ENCODE results near the gene CHP2.
"Not testable (repeated sequence)": the region's sequence is repeated elsewhere in the genome, so short reads cannot be mapped to it uniquely, and the experiment has no call there.

Gene CHP2

DNA sequence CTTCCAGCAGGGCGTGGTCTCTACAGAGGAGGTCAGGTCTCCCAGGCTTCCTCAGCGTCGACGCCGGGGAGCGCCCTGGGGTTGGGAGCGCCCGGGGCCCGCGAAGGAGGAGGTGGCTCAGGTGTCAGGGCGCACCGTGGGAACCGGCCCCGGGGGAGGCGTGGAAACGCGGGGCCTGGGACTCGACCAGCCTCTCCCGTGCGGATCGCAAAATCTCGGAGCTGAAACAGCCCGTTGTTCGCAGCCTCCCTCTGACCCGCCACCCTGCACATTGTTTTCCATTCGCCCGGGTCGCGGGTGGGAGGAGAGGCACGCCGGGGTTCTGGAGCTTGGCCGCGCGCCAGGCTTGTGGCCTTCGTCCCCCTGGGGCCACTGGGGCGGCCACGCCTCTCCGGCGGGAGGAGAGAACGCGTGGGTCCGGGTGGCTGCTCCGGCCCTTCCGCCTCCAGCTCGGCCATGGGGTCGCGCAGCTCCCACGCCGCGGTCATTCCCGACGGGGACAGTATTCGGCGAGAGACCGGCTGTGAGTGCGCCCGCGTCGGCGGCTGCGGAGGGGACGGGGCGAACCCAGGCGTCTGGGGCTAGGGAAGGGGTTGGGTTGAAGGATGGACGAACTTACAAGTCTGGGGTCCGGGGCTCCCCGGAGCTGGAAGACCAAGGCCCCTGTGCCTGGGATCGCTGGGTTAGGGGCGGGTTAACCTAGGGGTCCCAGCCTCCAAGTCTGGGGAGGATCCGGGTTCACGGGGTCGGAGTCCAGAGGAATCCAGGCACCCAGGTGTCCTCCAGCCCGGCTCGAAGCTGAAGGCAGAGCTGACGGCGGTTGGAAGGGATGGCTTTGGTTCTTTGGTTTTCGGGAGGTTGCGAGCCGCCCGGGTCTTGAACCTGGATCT lies at the start of gene CHP2:
Gene CHP2 (plus strand): TSS at position 433 of the 890 bp plus-strand sequence. CDS start 24 bp downstream, at position 457.
- Histone ChIP-seq H3K4me3 (ENCODE audit: low read depth, low read length) (peak within 1 kb of the TSS; percentile 65), H3K27ac (ENCODE audit: low read depth, low read length) (no peak within 1 kb of the TSS), H3K9ac (ENCODE audit: low read depth, low read length) (no peak within 1 kb of the TSS), H3K36me3 (ENCODE audit: control insufficient read depth, insufficient read depth, low read length) (no peaks in the 10 kb centered on the region), H3K4me1 (ENCODE audit: control insufficient read depth, insufficient read depth, low read length) (peaks cover 4% of the 10 kb centered on the region; the same call in 1 of the 2 replicates), H3K9me3 (ENCODE audit: control insufficient read depth, insufficient read depth, low read length) (no peaks in the 10 kb centered on the region), H3K27me3 (ENCODE audit: control insufficient read depth, insufficient read depth, low read length) (peaks cover 32% of the 10 kb centered on the region)

DNA sequence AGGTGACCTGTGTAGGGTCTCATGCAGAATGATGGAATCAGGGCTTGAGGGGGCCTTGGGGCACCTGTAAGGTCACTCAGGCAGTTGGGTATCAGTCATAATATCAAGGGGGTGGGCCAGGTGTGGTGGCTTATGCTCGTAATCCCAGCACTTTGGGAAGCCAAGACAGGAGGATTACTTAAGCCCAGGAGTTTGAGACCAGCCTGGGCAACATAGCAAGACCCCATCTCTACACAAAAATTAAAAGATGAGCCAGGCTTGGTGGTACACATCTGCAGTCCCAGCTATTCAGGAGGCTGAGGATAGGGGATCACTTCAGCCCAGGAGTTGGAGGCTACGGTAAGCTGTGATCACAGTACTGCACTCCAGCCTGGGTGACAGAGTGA lies 49.3 kb upstream of the CHP2 start:
- Histone ChIP-seq H3K27ac (ENCODE audit: low read depth, low read length) (no peak overlapping the region), H3K4me1 (ENCODE audit: control insufficient read depth, insufficient read depth, low read length) (peaks cover 5% of the 10 kb centered on the region), H3K36me3 (ENCODE audit: control insufficient read depth, insufficient read depth, low read length) (no peaks in the 10 kb centered on the region), H3K9me3 (ENCODE audit: control insufficient read depth, insufficient read depth, low read length) (0 out of 2 replicates have a peak, but pooled peaks cover 3% of the 10 kb centered on the region), H3K27me3 (ENCODE audit: control insufficient read depth, insufficient read depth, low read length) (no peaks in the 10 kb centered on the region), H3K4me3 (ENCODE audit: low read depth, low read length) (no peak overlapping the region), H3K9ac (ENCODE audit: low read depth, low read length) (no peak overlapping the region)

DNA sequence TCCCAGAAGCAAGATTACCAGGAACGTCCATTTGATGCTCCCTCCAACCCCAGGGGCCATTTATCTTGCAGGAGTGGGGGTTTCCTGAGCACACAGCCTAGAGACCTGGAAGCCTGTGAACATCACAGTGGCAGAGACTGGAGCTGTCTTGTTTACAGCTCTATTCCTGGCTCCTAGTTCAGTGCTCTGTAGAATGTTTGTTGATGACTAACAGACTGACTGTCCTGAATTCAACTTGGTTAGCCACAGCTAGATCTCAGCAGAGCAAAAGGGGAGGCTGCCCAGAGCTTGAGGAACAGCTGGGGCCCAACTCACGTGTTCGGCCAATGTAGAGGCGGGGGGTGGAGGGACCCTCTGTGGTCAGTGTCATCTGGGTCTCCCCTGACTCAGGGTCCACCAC lies 48.4 kb upstream of the CHP2 start:
- Histone ChIP-seq H3K4me1 (ENCODE audit: control insufficient read depth, insufficient read depth, low read length) (no peaks in the 10 kb centered on the region), H3K9ac (ENCODE audit: low read depth, low read length) (no peak overlapping the region), H3K9me3 (ENCODE audit: control insufficient read depth, insufficient read depth, low read length) (0 out of 2 replicates have a peak, but pooled peaks cover 3% of the 10 kb centered on the region), H3K27me3 (ENCODE audit: control insufficient read depth, insufficient read depth, low read length) (no peaks in the 10 kb centered on the region), H3K36me3 (ENCODE audit: control insufficient read depth, insufficient read depth, low read length) (no peaks in the 10 kb centered on the region), H3K4me3 (ENCODE audit: low read depth, low read length) (no peak overlapping the region), H3K27ac (ENCODE audit: low read depth, low read length) (no peak overlapping the region)

DNA sequence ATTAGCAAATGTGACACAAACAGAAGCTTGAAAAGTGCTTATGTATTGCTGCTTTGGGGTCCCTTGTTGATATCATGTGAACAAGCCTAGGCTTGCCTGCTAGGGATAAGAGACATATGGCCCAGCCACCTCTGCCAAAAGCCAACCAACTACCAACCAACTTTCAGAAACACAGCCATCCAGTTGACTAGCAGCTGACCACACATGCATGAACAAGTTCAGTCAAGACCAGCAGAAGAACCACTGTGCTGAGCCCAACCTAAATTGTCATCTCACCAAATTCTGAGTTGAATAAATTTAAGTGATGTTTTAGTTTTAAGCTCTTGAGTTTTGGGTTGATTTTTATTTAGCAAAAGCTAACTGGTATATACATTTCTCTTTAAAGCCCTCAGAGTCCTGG lies 45.3 kb upstream of the CHP2 start:
- H3K4me3 ChIP-seq (ENCODE audit: low read depth, low read length), result no peak overlapping the region
- no peaks in the 10 kb centered on the region for H3K4me1 ChIP-seq (ENCODE audit: control insufficient read depth, insufficient read depth, low read length)
- H3K9me3 ChIP-seq (ENCODE audit: control insufficient read depth, insufficient read depth, low read length), result no peaks in the 10 kb centered on the region
- peaks cover 23% of the 10 kb centered on the region for H3K27me3 ChIP-seq (ENCODE audit: control insufficient read depth, insufficient read depth, low read length)
- no peak overlapping the region for H3K27ac ChIP-seq (ENCODE audit: low read depth, low read length)
- H3K36me3 ChIP-seq (ENCODE audit: control insufficient read depth, insufficient read depth, low read length), result no peaks in the 10 kb centered on the region
- no peak overlapping the region for H3K9ac ChIP-seq (ENCODE audit: low read depth, low read length)

DNA sequence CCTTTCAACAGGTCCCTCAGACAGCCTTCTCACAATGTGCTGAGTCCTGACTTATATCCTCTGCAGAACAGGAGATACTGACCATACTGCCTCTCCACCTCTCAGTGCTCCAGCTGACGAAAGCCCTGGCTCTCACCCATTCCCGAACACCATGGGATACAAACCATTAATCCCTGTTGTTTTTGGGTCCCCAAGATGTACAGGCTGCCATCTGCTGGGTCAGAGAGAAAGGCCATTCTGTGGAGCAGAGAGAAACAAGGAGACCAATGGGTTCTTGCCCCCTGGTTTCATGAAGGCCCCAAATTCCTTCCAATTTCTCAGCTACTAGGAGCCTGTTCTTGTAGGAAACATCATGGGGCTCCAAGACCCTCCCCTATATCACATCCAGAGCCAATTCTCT lies 44.8 kb upstream of the CHP2 start:
- H3K9ac ChIP-seq (ENCODE audit: low read depth, low read length), result no peak overlapping the region
- H3K4me1 ChIP-seq (ENCODE audit: control insufficient read depth, insufficient read depth, low read length), result no peaks in the 10 kb centered on the region
- H3K36me3 ChIP-seq (ENCODE audit: control insufficient read depth, insufficient read depth, low read length), result no peaks in the 10 kb centered on the region
- no peaks in the 10 kb centered on the region for H3K9me3 ChIP-seq (ENCODE audit: control insufficient read depth, insufficient read depth, low read length)
- H3K4me3 ChIP-seq (ENCODE audit: low read depth, low read length), result no peak overlapping the region
- H3K27me3 ChIP-seq (ENCODE audit: control insufficient read depth, insufficient read depth, low read length), result peaks cover 26% of the 10 kb centered on the region
- H3K27ac ChIP-seq (ENCODE audit: low read depth, low read length), result no peak overlapping the region

DNA sequence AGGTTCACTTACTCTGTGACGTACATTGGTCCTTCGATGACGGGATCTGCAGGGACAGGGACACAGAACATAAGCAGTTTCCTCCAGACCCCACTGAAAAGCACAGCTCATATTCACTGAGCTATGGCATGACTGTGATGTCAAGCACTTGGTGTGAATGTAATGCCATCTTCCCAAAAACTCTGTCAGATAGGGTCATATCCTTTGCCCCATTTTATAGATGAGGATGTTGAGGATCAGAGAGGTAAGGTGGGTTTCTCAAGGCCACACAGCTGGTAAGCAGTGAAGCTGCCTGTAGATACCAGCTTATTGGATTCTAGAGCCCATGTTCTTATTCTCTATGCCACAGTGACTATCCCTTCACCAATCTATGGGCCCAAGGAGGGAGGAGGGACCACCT lies 44.3 kb upstream of the CHP2 start:
- Histone ChIP-seq H3K36me3 (ENCODE audit: control insufficient read depth, insufficient read depth, low read length) (no peaks in the 10 kb centered on the region), H3K4me3 (ENCODE audit: low read depth, low read length) (no peak overlapping the region), H3K9ac (ENCODE audit: low read depth, low read length) (no peak overlapping the region), H3K4me1 (ENCODE audit: control insufficient read depth, insufficient read depth, low read length) (no peaks in the 10 kb centered on the region), H3K27ac (ENCODE audit: low read depth, low read length) (no peak overlapping the region), H3K9me3 (ENCODE audit: control insufficient read depth, insufficient read depth, low read length) (no peaks in the 10 kb centered on the region), H3K27me3 (ENCODE audit: control insufficient read depth, insufficient read depth, low read length) (peaks cover 26% of the 10 kb centered on the region)

DNA sequence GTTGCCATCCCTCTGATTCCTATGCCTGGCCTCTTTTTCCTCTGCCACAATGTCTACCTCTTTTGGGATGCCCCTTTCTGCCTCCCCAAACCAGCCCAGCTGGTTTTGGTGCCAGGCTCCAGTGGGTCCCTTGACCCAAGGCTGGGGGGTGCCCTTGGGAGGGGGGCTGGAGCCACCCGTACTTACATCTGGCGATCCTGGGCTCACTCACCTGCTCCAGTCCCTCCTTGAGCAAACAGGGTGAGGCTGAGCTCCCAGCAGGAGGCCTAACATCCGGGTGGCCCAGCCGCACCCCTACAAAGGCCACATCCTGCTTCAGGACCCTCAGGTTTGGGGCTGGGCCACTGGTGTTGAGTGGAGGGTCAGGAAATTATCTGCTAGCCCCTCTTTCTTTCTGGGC lies 43.0 kb upstream of the CHP2 start:
- H3K4me3 ChIP-seq (ENCODE audit: low read depth, low read length), result no peak overlapping the region
- peaks cover 26% of the 10 kb centered on the region for H3K27me3 ChIP-seq (ENCODE audit: control insufficient read depth, insufficient read depth, low read length)
- no peak overlapping the region for H3K9ac ChIP-seq (ENCODE audit: low read depth, low read length)
- no peak overlapping the region for H3K27ac ChIP-seq (ENCODE audit: low read depth, low read length)
- no peaks in the 10 kb centered on the region for H3K4me1 ChIP-seq (ENCODE audit: control insufficient read depth, insufficient read depth, low read length)
- no peaks in the 10 kb centered on the region for H3K36me3 ChIP-seq (ENCODE audit: control insufficient read depth, insufficient read depth, low read length)
- H3K9me3 ChIP-seq (ENCODE audit: control insufficient read depth, insufficient read depth, low read length), result no peaks in the 10 kb centered on the region

DNA sequence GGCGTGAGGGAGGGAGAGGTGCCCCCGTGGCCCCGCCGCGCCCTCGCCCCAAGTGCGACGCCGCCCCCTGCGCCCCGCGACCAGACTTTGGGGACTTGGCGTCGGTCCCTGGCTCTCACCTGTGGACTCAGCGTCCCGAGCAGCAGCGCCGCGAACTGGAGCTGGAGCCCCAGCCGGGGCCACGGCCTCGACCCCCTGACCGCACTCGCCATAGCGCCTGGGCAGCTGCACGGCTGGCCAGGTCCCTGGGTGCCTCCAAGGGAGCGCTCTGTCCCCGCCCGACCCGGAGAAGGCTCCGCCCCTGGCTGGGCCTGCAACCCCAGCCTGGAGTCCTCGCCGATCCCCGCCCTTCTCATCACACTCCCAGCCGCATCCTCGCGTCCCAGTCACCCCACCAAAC lies 41.9 kb upstream of the CHP2 start, which contains the start of gene ERN2:
Gene ERN2 (minus strand): TSS at position 247 of the 400 bp plus-strand sequence. CDS start 35 bp downstream, at position 212.
- no peaks in the 10 kb centered on the region for H3K36me3 ChIP-seq (ENCODE audit: control insufficient read depth, insufficient read depth, low read length)
- H3K9ac ChIP-seq (ENCODE audit: low read depth, low read length), result no peak within 1 kb of the TSS
- peaks cover 26% of the 10 kb centered on the region for H3K27me3 ChIP-seq (ENCODE audit: control insufficient read depth, insufficient read depth, low read length)
- H3K9me3 ChIP-seq (ENCODE audit: control insufficient read depth, insufficient read depth, low read length), result no peaks in the 10 kb centered on the region
- no peaks in the 10 kb centered on the region for H3K4me1 ChIP-seq (ENCODE audit: control insufficient read depth, insufficient read depth, low read length)
- peak within 1 kb of the TSS; percentile 54 for H3K4me3 ChIP-seq (ENCODE audit: low read depth, low read length)
- no peak within 1 kb of the TSS for H3K27ac ChIP-seq (ENCODE audit: low read depth, low read length)

DNA sequence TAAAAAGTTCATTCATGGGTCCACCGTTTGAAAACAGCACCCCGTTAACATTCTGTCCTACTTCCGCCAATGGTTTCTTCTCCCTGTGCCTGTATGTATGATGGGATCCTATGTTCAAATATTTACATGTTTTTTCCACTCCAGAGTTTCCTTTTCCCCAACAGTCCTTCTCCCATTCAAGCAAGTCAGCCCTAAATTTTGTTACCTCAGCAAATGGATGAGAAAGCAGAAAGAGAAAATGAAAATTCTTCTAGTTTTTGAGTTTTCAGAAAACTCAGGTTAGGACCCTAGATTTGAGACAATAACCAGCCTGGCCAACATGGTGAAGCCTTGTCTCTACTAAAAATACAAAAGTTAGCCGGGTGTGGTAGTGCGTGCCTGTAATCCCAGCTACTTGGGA lies 38.3 kb upstream of the CHP2 start:
- Histone ChIP-seq H3K4me1 (ENCODE audit: control insufficient read depth, insufficient read depth, low read length) (no peaks in the 10 kb centered on the region), H3K9ac (ENCODE audit: low read depth, low read length) (no peak overlapping the region), H3K27ac (ENCODE audit: low read depth, low read length) (no peak overlapping the region), H3K36me3 (ENCODE audit: control insufficient read depth, insufficient read depth, low read length) (no peaks in the 10 kb centered on the region), H3K4me3 (ENCODE audit: low read depth, low read length) (no peak overlapping the region), H3K27me3 (ENCODE audit: control insufficient read depth, insufficient read depth, low read length) (peaks cover 26% of the 10 kb centered on the region), H3K9me3 (ENCODE audit: control insufficient read depth, insufficient read depth, low read length) (no peaks in the 10 kb centered on the region)

DNA sequence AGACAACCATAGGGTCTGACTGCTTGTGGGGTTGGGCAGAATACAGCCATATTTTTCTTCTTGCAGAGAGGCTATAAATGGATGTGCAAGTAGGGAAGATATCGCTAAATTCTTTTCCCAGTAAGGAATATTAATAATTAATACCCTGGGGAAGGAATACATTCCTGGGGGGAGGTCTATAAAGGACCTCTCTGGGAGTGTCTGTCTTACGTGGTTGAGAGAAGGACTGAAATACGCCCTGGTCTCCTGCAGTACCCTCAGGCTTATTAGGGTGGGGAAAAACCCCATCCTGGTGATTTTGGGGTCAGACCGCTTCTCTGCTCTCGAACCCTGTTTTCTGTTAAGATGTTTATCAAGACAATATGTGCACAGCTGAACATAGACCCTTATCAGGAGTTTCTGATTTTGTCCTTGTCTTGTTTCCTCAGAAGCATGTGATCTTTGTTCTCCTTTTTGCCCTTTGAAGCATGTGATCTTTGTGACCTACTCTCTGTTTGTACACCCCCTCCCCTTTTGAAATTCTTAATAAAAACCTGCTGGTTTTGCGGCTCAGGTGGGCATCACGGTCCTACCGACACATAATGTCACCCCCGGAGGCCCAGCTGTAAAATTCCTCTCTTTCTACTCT lies 32.1 kb upstream of the CHP2 start:
- H3K4me1 ChIP-seq (ENCODE audit: control insufficient read depth, insufficient read depth, low read length); H3K9ac ChIP-seq (ENCODE audit: low read depth, low read length): not testable (repeated sequence)

DNA sequence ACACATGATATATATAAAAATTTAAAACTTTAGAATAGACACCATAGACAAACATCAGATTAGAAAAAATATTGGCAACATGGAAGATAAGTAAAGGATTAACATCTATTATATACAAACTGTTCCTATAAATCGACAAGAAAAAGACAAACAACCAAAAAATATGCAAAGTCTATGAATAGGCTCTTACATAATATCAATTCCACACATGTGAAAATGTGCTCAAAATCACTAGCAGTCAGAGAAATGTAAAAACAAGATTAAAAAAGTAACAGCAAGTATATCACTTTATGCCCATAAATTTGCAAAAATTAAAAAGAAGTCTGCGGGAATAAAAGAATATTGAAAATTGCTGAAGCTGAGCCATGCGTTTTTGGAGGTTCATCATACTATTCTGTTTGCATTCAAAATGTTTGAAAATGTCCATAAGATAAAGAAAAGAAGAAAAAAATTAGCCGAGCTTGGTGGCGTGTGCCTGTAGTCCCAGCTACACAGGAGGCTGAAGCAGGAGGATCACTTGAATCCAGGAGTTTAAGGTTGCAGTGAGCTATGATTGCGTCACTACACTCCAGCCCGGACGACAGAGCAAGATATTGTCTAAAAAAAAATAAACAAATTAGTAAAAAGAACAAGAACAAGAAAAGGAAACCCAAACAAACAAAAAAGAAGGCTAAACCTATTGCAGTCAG lies 30.6 kb upstream of the CHP2 start:
- no peaks in the 10 kb centered on the region for H3K27me3 ChIP-seq (ENCODE audit: control insufficient read depth, insufficient read depth, low read length)
- no peaks in the 10 kb centered on the region for H3K36me3 ChIP-seq (ENCODE audit: control insufficient read depth, insufficient read depth, low read length)
- H3K4me3 ChIP-seq (ENCODE audit: low read depth, low read length), result no peak overlapping the region

More for the DNA sequence above, 32.1 kb upstream of the CHP2 start:
- not testable (repeated sequence) for H3K27me3 ChIP-seq (ENCODE audit: control insufficient read depth, insufficient read depth, low read length); H3K36me3 ChIP-seq (ENCODE audit: control insufficient read depth, insufficient read depth, low read length); H3K27ac ChIP-seq (ENCODE audit: low read depth, low read length); H3K9me3 ChIP-seq (ENCODE audit: control insufficient read depth, insufficient read depth, low read length); H3K4me3 ChIP-seq (ENCODE audit: low read depth, low read length)

More for the DNA sequence above, 30.6 kb upstream of the CHP2 start:
- H3K9ac ChIP-seq (ENCODE audit: low read depth, low read length), result no peak overlapping the region
- no peaks in the 10 kb centered on the region for H3K9me3 ChIP-seq (ENCODE audit: control insufficient read depth, insufficient read depth, low read length)
- no peaks in the 10 kb centered on the region for H3K4me1 ChIP-seq (ENCODE audit: control insufficient read depth, insufficient read depth, low read length)
- no peak overlapping the region for H3K27ac ChIP-seq (ENCODE audit: low read depth, low read length)

Measured in HUES48 (cell line).